AG09319 (cell line): ENCODE data around the gene ITIH5.

Source experiments
- DNase-seq: peaks from one replicate; pipeline ENCODE4 v3.0.0-alpha.2; 2010; ENCODE audit warnings: low read depth; ENCODE audit errors: extremely low read depth
- TF ChIP-seq, protein P1 (sequence below): IDR thresholded peaks from 2 replicates; pipeline ENCODE4 v1.5.1; 2011; ENCODE audit warnings: low read depth, mild to moderate bottlenecking, inconsistent platforms, low read length, moderate library complexity

The ITIH5 gene

DNA sequence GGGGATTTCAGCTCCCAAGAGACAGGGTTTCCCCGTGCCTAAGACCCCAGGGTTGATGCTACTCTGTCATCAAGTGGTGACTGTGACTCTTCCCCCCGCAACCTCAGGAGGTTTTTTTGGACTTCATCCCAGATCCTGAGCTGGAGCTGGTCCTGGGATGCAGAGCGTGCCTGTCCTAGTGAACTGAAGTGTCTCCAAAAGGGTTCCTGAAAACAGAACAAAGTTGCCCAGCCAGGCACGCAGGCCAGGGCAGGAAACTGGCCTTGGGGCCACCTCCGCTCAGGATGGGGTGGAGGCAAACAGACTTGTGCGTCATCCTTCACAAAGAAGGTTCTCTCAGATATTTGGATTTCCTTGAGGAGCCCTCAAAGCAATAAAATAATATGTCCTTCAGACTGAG is 118.9 kb downstream of the ITIH5 start:
- DNase-seq = no peak
- TF ChIP-seq, protein P1, sequence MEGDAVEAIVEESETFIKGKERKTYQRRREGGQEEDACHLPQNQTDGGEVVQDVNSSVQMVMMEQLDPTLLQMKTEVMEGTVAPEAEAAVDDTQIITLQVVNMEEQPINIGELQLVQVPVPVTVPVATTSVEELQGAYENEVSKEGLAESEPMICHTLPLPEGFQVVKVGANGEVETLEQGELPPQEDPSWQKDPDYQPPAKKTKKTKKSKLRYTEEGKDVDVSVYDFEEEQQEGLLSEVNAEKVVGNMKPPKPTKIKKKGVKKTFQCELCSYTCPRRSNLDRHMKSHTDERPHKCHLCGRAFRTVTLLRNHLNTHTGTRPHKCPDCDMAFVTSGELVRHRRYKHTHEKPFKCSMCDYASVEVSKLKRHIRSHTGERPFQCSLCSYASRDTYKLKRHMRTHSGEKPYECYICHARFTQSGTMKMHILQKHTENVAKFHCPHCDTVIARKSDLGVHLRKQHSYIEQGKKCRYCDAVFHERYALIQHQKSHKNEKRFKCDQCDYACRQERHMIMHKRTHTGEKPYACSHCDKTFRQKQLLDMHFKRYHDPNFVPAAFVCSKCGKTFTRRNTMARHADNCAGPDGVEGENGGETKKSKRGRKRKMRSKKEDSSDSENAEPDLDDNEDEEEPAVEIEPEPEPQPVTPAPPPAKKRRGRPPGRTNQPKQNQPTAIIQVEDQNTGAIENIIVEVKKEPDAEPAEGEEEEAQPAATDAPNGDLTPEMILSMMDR = no peak

DNA sequence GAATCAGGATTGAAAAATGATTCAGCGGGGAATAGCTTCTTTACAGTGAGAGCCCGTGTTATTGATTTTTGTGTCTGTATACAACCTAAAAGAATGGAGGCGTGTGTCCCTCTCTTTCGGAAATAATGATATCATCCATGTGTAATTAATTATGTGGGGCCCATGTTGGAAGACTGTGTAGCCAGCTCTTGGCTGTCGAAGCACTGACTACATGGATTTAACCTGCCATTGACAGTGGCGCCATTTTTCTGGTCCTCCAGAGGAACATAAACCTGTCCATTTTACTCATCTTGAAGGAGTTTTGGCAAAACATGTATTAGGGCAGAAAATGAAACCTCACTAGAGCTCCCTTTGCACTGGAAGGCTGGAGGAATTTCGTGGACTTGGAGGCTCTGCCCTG is 119.6 kb downstream of the ITIH5 start:
- TF ChIP-seq, protein P1 = no peak
- no peak for DNase-seq

DNA sequence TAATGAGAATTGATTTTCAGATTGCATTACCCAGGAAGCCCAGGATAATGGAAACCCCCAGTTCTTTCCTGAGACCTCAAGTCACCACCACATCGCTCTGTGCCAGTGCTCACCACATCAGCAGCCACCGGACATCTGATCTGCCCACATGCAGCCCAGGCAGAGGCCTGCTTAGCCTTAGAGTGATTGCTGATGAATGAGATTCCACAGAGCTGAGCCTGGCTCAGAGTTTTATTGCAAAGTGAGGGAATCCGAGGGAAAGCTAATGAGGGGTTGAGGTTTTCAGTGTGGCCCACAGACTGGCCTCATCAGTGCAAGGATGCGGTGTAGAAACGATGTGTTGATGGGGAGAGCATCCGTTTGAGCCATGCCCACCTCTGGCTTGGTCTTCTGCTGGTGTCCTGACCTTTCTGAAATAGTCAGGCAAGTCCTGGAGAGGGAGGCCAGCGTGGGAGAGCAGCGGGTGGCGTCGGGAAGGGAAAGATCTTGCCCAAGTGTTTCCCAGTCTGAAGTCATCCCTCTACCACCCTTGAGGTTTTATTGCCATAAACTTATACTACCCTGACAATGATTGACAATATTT is 120.3 kb downstream of the ITIH5 start:
- TF ChIP-seq, protein P1 = no peak
- DNase-seq = no peak

DNA sequence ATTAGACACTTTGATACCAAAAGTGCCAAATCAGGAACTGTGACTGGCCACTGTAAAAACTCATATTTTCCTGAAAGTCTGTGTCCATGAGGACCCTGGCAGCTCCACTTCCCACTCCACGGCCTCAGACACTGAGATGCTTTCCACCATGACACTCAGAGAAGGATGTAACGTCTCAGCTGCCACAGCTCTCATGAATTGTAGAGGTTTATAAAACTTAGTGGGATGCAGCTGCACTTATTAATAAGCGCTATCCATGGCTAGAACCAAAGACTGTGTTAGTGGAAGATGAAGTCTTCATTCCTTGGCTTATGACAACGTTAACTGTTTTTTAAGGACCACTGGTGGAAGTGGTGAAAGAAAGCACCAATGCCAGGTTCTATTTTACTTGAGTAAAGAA is 121.0 kb downstream of the ITIH5 start:
- no peak for DNase-seq
- TF ChIP-seq, protein P1 = no peak

DNA sequence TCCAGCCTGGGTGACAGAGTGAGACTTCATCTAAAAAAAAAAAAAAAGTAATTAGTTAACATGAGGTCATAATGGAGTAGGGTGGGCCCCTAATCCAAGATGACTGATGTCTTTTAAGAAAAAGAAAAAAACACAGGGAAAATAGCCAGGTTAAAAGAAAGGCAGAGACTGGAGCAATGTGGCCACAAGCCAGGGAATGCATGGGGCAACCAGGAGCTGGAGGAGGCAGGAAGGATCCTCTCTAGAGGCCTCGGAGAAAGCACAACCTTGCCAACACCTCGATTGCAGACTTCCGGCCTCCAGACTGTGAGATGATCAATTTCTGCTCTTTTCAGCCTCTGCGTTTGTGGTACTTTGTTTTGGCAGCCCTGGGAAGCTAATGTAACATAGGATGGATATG is 121.5 kb downstream of the ITIH5 start:
- no peak for DNase-seq
- TF ChIP-seq, protein P1 = no peak

DNA sequence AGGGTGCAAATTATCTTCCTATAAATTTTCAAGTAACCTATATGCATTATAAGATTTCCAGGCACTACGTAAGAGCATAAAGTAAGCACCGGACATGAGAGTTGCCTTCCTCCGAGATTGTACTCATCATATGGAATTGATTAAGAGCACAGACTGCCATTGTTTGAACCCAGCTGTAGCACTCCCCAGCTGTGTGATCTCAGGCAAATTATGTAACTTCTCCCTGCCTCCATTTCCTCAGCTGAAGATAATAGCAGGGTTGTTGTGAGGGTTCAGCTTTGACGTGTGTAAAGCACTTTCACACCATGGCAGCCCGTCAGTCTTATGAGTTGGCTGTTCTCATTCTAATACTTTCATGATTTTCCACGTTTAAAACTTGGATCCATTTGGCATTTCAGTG is 122.6 kb downstream of the ITIH5 start:
- no peak for DNase-seq
- TF ChIP-seq, protein P1 = no peak

DNA sequence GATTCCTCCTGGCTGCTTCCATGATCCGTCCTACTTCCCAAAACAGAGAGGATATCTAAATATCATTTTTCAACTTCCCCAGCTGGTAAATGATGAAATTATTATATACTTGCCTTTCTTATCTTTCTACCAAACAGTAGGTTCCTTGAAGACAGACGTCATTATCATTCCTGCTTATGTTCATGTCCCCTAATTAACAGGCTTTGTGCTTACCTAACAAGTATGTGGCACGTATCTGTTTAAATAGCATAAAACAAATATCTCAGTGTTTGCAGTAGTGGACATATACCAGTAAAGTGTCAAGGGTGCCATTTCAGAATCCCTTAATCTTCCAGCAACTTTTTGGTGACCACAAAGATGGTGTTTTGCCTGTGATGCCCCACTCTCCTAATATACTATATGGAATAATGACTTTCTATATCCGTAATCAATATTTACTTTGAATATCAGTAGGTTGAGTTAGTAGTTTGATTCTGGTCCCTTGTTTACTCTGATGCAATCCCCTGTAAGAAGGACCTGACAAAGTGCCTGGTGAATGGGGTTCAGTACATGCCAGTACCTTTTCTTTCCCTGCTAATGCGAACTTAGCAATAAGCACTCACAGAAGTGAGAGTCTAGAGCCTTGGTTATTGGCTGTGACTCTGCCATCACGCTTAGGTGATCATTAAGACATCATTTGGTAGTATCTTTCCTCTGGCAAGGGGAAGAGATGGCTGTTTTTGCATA is 124.4 kb downstream of the ITIH5 start:
- no peak for DNase-seq
- TF ChIP-seq, protein P1 = no peak
